Measurements from ENCODE around the gene SMC1B.

Gene SMC1B, protein sequence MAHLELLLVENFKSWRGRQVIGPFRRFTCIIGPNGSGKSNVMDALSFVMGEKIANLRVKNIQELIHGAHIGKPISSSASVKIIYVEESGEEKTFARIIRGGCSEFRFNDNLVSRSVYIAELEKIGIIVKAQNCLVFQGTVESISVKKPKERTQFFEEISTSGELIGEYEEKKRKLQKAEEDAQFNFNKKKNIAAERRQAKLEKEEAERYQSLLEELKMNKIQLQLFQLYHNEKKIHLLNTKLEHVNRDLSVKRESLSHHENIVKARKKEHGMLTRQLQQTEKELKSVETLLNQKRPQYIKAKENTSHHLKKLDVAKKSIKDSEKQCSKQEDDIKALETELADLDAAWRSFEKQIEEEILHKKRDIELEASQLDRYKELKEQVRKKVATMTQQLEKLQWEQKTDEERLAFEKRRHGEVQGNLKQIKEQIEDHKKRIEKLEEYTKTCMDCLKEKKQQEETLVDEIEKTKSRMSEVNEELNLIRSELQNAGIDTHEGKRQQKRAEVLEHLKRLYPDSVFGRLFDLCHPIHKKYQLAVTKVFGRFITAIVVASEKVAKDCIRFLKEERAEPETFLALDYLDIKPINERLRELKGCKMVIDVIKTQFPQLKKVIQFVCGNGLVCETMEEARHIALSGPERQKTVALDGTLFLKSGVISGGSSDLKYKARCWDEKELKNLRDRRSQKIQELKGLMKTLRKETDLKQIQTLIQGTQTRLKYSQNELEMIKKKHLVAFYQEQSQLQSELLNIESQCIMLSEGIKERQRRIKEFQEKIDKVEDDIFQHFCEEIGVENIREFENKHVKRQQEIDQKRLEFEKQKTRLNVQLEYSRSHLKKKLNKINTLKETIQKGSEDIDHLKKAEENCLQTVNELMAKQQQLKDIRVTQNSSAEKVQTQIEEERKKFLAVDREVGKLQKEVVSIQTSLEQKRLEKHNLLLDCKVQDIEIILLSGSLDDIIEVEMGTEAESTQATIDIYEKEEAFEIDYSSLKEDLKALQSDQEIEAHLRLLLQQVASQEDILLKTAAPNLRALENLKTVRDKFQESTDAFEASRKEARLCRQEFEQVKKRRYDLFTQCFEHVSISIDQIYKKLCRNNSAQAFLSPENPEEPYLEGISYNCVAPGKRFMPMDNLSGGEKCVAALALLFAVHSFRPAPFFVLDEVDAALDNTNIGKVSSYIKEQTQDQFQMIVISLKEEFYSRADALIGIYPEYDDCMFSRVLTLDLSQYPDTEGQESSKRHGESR
- total RNA-seq, result 0 to 0.09 (median 0) reads per million in 3 donors

DNA sequence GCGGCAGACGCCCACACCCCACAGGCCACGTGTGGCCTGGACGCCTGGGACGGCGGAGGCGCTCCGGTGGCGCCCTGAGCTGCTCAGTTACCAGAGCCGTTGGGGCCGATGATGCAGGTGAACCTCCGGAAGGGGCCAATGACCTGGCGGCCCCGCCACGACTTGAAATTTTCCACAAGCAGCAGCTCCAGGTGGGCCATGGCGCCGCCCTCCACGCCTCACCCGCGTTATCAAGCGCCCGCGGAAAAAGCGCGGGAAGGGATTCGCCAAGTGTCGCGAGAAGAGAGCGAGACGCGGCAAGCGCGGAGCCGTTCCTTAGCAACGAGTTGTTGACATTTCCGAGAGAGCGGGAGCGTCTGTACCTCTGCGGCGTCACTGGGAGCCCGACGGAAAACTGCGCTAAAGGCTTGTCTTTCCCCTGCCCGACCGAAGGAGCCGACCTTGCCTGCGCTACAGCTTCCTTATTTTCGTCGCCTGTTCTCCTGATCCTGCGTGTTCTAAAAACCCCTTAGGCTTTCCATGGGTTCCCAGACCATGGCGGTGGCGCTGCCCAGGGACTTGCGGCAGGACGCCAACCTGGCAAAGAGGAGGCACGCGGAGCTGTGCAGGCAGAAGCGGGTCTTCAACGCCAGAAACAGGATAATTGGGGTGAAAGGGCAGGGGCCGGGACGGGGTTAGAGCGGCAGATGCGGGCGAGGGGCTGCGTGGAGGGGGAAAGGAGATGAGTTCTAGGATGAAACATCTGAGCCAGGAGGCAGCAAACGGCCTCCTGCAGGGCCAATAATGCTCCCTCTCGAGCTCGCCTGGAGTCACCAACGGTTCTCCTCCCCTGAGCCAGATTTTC, at the start of gene SMC1B, which contains the start of gene RIBC2:
Gene SMC1B, minus strand, starts transcription at position 232 of the 844 bp plus-strand sequence. Its CDS starts 32 bp downstream, at position 200.
Gene RIBC2, plus strand, starts transcription at position 326 of the 844 bp plus-strand sequence. Its CDS starts 194 bp downstream, at position 520.
- peak; percentile 61 to 77 (median 75) for DNase-seq
- no peaks in the 10 kb centered on the region for H3K27me3 ChIP-seq (replicated peaks; ENCODE audit: control insufficient read depth, insufficient read depth, low read length, poor library complexity, severe bottlenecking)
- peak within 1 kb of the TSS; percentile 54 for H3K27ac ChIP-seq (ENCODE audit: insufficient read depth, low read length, poor library complexity, severe bottlenecking)

DNA sequence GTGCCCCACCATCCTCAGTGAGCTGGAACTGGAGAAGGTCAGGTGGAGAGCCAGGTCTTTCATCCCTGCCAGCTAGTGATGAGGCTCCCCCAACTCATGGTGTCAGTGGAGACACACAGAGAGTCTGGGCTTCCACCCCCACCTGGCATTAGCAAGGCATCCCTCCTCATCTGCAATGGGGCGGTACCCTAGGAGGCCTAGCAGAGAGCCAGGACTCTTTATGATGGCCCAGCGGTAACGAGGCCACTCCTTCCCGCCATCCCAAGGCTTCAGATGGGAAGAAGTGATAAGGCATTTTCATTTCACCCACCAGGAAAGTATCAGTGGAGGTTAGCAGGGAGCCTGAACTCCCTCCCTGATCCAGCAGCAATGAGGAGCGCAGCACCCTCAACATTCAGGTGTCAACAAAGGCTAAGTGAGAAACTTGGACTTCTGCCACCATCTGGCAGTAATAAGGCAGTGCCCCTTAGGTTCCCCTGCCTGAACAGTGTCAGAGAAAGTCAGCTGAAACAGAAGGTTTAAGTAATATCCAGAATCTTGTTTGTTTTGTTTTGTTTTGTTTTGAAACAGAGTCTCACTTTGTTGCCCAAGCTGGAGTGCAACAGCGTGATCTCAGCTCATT, 48.7 kb upstream of the SMC1B start:
- Histone ChIP-seq H3K4me1 (ENCODE audit: control insufficient read depth, insufficient read depth, low read length, poor library complexity, severe bottlenecking) (no peaks in the 10 kb centered on the region), H3K27ac (ENCODE audit: insufficient read depth, low read length, poor library complexity, severe bottlenecking) (no peak overlapping the region), H3K27me3 (replicated peaks; ENCODE audit: control insufficient read depth, insufficient read depth, low read length, poor library complexity, severe bottlenecking) (no peaks in the 10 kb centered on the region), H3K9me3 (ENCODE audit: control insufficient read depth, low read length) (no peaks in the 10 kb centered on the region), H3K4me3 (ENCODE audit: insufficient read depth, low read depth, low read length, poor library complexity, severe bottlenecking) (no peak overlapping the region), H3K36me3 (ENCODE audit: control insufficient read depth, insufficient read depth, low read length) (no peaks in the 10 kb centered on the region)
- no peak for DNase-seq

More for the DNA sequence above, at the start of gene SMC1B, which contains the start of gene RIBC2:
- Histone ChIP-seq H3K9me3 (ENCODE audit: control insufficient read depth, low read length) (no peaks in the 10 kb centered on the region), H3K36me3 (ENCODE audit: control insufficient read depth, insufficient read depth, low read length) (no peaks in the 10 kb centered on the region), H3K4me1 (ENCODE audit: control insufficient read depth, insufficient read depth, low read length, poor library complexity, severe bottlenecking) (peaks cover 14% of the 10 kb centered on the region), H3K4me3 (ENCODE audit: insufficient read depth, low read depth, low read length, poor library complexity, severe bottlenecking) (peak within 1 kb of the TSS; percentile 55)

DNA sequence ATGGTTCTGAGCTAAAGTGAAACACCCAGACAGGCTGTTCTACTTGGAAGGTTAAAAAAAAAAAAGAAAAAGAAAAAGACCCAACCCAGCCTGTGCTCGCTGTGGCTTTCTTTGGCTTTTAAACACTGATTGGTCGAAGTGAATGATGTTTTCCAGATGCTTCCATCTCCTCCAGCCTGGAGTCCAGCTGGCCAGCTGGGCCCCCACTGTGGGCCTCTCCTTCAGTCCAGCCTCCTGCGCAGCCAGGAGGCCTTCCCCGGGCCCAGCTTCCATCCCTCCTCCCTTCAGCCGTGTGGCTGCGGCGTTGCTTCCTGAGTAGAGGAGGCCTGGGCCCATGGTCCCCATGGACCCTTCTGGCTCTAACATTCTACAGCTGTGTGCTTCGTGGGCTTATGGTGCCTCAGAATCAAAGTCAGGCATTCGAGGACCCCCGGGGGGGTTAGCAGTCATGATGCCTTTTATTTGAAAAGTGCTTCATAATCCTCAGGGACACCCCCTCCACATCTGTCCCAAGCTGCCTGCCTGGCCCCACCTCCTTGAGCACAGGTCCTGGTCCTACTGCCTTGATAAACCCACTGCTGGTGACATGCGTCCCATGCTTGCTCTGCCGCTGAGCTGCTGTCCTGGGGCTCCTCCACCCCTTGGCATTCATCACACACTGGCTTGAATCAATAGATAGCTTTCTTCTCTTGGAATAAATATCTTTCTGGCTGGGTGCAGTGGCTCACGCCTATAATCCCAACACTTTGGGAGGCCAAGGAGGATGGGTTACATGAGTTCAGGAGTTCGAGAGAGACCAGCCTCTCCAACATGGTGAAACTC, 47.1 kb upstream of the SMC1B start:
- no peak for DNase-seq
- Histone ChIP-seq H3K27ac (ENCODE audit: insufficient read depth, low read length, poor library complexity, severe bottlenecking) (no peak overlapping the region), H3K4me1 (ENCODE audit: control insufficient read depth, insufficient read depth, low read length, poor library complexity, severe bottlenecking) (no peaks in the 10 kb centered on the region), H3K4me3 (ENCODE audit: insufficient read depth, low read depth, low read length, poor library complexity, severe bottlenecking) (no peak overlapping the region), H3K27me3 (replicated peaks; ENCODE audit: control insufficient read depth, insufficient read depth, low read length, poor library complexity, severe bottlenecking) (no peaks in the 10 kb centered on the region), H3K9me3 (ENCODE audit: control insufficient read depth, low read length) (no peaks in the 10 kb centered on the region), H3K36me3 (ENCODE audit: control insufficient read depth, insufficient read depth, low read length) (no peaks in the 10 kb centered on the region)

DNA sequence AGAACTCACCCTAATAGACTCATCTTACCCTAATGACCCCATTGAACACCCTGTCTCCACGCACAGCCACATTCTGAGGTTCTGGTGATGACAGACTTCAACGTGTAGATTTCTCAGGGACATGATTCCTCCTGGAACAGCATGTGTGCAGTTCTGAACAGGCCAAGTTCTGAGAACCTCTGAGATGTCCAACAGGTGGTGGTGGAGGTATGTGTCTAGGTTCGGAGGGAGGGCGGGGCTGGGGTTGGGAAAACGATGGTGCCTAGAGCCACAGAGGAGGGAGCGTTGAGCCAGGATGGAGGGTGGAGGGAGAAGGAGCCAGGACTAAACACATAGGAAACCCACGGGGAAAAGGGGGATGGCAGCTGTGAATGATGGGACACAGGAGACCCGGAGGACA, 45.8 kb upstream of the SMC1B start:
- Histone ChIP-seq H3K36me3 (ENCODE audit: control insufficient read depth, insufficient read depth, low read length) (no peaks in the 10 kb centered on the region), H3K9me3 (ENCODE audit: control insufficient read depth, low read length) (no peaks in the 10 kb centered on the region), H3K27me3 (replicated peaks; ENCODE audit: control insufficient read depth, insufficient read depth, low read length, poor library complexity, severe bottlenecking) (no peaks in the 10 kb centered on the region), H3K27ac (ENCODE audit: insufficient read depth, low read length, poor library complexity, severe bottlenecking) (no peak overlapping the region), H3K4me3 (ENCODE audit: insufficient read depth, low read depth, low read length, poor library complexity, severe bottlenecking) (no peak overlapping the region), H3K4me1 (ENCODE audit: control insufficient read depth, insufficient read depth, low read length, poor library complexity, severe bottlenecking) (no peaks in the 10 kb centered on the region)
- no peak for DNase-seq

- Histone ChIP-seq H3K27me3 (replicated peaks; ENCODE audit: control insufficient read depth, insufficient read depth, low read length, poor library complexity, severe bottlenecking) (no peaks in the 10 kb centered on the region), H3K36me3 (ENCODE audit: control insufficient read depth, insufficient read depth, low read length) (no peaks in the 10 kb centered on the region), H3K4me1 (ENCODE audit: control insufficient read depth, insufficient read depth, low read length, poor library complexity, severe bottlenecking) (no peaks in the 10 kb centered on the region), H3K27ac (ENCODE audit: insufficient read depth, low read length, poor library complexity, severe bottlenecking) (no peak overlapping the region), H3K4me3 (ENCODE audit: insufficient read depth, low read depth, low read length, poor library complexity, severe bottlenecking) (no peak overlapping the region), H3K9me3 (ENCODE audit: control insufficient read depth, low read length) (no peaks in the 10 kb centered on the region)
- no peak for DNase-seq
These were observed 45.1 kb upstream of the SMC1B start for GRCh38 chr22:45458532-45458931.

GRCh38 chr22:45456811-45457210, 43.4 kb upstream of the SMC1B start:
- Histone ChIP-seq H3K4me1 (ENCODE audit: control insufficient read depth, insufficient read depth, low read length, poor library complexity, severe bottlenecking) (no peaks in the 10 kb centered on the region), H3K36me3 (ENCODE audit: control insufficient read depth, insufficient read depth, low read length) (no peaks in the 10 kb centered on the region), H3K27me3 (replicated peaks; ENCODE audit: control insufficient read depth, insufficient read depth, low read length, poor library complexity, severe bottlenecking) (no peaks in the 10 kb centered on the region), H3K4me3 (ENCODE audit: insufficient read depth, low read depth, low read length, poor library complexity, severe bottlenecking) (no peak overlapping the region), H3K9me3 (ENCODE audit: control insufficient read depth, low read length) (no peaks in the 10 kb centered on the region), H3K27ac (ENCODE audit: insufficient read depth, low read length, poor library complexity, severe bottlenecking) (no peak overlapping the region)
- no peak for DNase-seq

DNA sequence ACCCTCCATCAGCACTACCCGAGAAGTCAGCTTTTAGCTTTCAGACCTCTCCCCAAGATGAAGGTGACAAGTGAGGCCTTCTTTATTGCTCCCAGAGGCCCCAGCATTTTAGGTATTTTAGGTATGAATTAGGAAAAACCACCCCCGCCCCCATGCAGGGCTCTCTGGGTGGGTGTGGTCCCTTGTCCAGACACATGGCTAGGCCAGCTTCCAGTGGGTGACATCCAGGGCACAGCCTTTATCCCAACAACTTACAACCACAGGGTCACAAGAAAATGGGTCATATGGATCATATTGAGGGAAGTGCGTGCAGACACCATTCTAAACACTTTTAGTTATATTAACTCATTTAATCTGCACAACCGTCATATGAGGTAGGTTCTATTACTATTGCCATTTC, 42.2 kb upstream of the SMC1B start:
- no peak for DNase-seq
- Histone ChIP-seq H3K36me3 (ENCODE audit: control insufficient read depth, insufficient read depth, low read length) (no peaks in the 10 kb centered on the region), H3K27ac (ENCODE audit: insufficient read depth, low read length, poor library complexity, severe bottlenecking) (no peak overlapping the region), H3K4me3 (ENCODE audit: insufficient read depth, low read depth, low read length, poor library complexity, severe bottlenecking) (no peak overlapping the region), H3K4me1 (ENCODE audit: control insufficient read depth, insufficient read depth, low read length, poor library complexity, severe bottlenecking) (no peaks in the 10 kb centered on the region), H3K9me3 (ENCODE audit: control insufficient read depth, low read length) (no peaks in the 10 kb centered on the region), H3K27me3 (replicated peaks; ENCODE audit: control insufficient read depth, insufficient read depth, low read length, poor library complexity, severe bottlenecking) (no peaks in the 10 kb centered on the region)

GRCh38 chr22:45455212-45455611, 41.8 kb upstream of the SMC1B start:
- no peaks in the 10 kb centered on the region for H3K4me1 ChIP-seq (ENCODE audit: control insufficient read depth, insufficient read depth, low read length, poor library complexity, severe bottlenecking)

More at GRCh38 chr22:45455212-45455611, 41.8 kb upstream of the SMC1B start:
- H3K27ac ChIP-seq (ENCODE audit: insufficient read depth, low read length, poor library complexity, severe bottlenecking), result no peak overlapping the region
- no peaks in the 10 kb centered on the region for H3K36me3 ChIP-seq (ENCODE audit: control insufficient read depth, insufficient read depth, low read length)
- DNase-seq, result no peak
- no peaks in the 10 kb centered on the region for H3K9me3 ChIP-seq (ENCODE audit: control insufficient read depth, low read length)
- no peak overlapping the region for H3K4me3 ChIP-seq (ENCODE audit: insufficient read depth, low read depth, low read length, poor library complexity, severe bottlenecking)
- H3K27me3 ChIP-seq (replicated peaks; ENCODE audit: control insufficient read depth, insufficient read depth, low read length, poor library complexity, severe bottlenecking), result no peaks in the 10 kb centered on the region

All from effector memory CD4-positive, alpha-beta T cell (primary cell).